GM19467 (cell line): Measurements from ENCODE around the gene APOL4.
"Not testable (repeated sequence)": the region's sequence is repeated elsewhere in the genome, so short reads cannot be mapped to it uniquely, and the experiment has no call there.

ENCODE experiments used
- ATAC-seq: cut with Tn5 transposase; IDR thresholded peaks from one replicate; pipeline ENCODE4 v1.9.1; 2021; ENCODE audit warnings: mild to moderate bottlenecking, moderate library complexity; ENCODE audit not compliant: unreplicated experiment

Gene APOL4

GRCh38 chr22:36185828-36186624 lies 15.6 kb downstream of the APOL4 start:
- ATAC-seq: no peak

GRCh38 chr22:36184433-36185025 lies 17.1 kb downstream of the APOL4 start:
- no peak for ATAC-seq

GRCh38 chr22:36183446-36183845 lies 18.2 kb downstream of the APOL4 start:
- no peak for ATAC-seq

GRCh38 chr22:36182857-36183256 lies 18.8 kb downstream of the APOL4 start:
- ATAC-seq: no peak

GRCh38 chr22:36182056-36182455 lies 19.6 kb downstream of the APOL4 start:
- ATAC-seq: no peak

GRCh38 chr22:36180928-36181327 lies 20.7 kb downstream of the APOL4 start:
- ATAC-seq: no peak

GRCh38 chr22:36180038-36180880 lies 21.4 kb downstream of the APOL4 start:
- no peak for ATAC-seq

GRCh38 chr22:36177160-36177559 lies 24.4 kb downstream of the APOL4 start:
- ATAC-seq: no peak

- no peak for ATAC-seq
These were observed 25.7 kb downstream of the APOL4 start for GRCh38 chr22:36175892-36176291.

- no peak for ATAC-seq
These were observed 29.7 kb downstream of the APOL4 start for GRCh38 chr22:36171941-36172340.

- no peak for ATAC-seq
These were observed 34.9 kb downstream of the APOL4 start for GRCh38 chr22:36166518-36167220.

- no peak for ATAC-seq
These were observed 35.5 kb downstream of the APOL4 start for GRCh38 chr22:36166086-36166485.

- ATAC-seq: no peak
These were observed 36.5 kb downstream of the APOL4 start for GRCh38 chr22:36165141-36165540.

- ATAC-seq: no peak
These were observed 37.0 kb downstream of the APOL4 start for GRCh38 chr22:36164621-36165020.

GRCh38 chr22:36163497-36163896 lies 38.1 kb downstream of the APOL4 start:
- no peak for ATAC-seq

- ATAC-seq: no peak
These were observed 39.2 kb downstream of the APOL4 start for GRCh38 chr22:36162127-36163034.

GRCh38 chr22:36161793-36162126 lies 39.8 kb downstream of the APOL4 start:
- not testable (repeated sequence) for ATAC-seq

- ATAC-seq: no peak
These were observed 41.1 kb downstream of the APOL4 start, which contains the start of gene APOL3 for GRCh38 chr22:36160499-36160942. TSS of gene APOL3 (minus strand) at chr22:36160755. CDS start at chr22:36149055, 11,700 bp downstream.

GRCh38 chr22:36156515-36157419 lies 44.8 kb downstream of the APOL4 start:
- no peak for ATAC-seq
